ENCODE results near the gene CUX1. TPM values are rescaled to one million over a fixed set of nuclear protein-coding genes. Genes with fewer than 3 reads are reported as not detected.
"Not testable (repeated sequence)": the region's sequence is repeated elsewhere in the genome, so short reads cannot be mapped to it uniquely, and the experiment has no call there.

CUX1 gene
- total RNA-seq, 1 experiment from 2014 or later: 64.3 TPM

DNA sequence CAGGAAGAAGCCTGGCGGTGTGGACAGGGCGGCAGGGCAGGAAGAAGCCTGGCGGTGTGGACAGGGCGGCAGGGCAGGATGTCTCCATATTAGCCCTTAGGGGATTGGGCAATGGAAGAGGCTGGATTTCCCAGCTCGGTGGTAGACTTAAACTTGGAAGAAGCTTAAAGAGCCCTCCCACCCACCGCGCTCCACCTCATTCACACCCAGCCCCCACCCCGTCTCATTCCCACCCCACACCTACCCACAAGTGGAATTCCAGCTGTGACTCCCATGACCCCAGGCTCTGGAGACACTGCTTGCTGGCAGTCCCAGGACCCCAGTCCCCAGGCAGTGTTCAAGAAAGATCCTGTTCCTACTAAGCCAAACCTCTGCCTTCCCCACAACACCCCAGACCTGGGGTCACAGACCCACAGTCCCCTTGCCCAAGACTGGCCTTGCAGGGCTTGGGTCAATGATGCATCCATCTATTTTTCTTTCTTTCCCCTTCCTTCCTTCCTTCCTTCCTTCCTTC is 504.8 kb downstream of the CUX1 start (continued):
- no peak for TF ChIP-seq ZNF263 (CRISPR knock-in tag; IDR thresholded peaks at IDR 0.05; ENCODE audit: low read depth)

DNA sequence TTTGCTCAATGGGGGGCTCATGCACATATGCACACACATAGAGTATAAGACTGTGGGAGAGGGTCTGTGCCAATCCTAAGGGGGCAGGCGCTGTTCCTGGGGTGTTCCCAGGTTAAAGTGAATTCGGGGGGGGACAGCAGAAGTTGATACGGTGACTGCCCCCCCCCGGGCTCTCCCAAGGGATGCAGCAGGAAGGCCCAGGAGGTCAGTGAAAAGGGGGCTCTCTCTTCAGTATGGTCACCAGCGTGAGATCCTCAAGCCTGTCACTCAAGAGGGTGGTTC is 506.4 kb downstream of the CUX1 start:
- no peak overlapping the region for H3K27ac Mint-ChIP-seq

DNA sequence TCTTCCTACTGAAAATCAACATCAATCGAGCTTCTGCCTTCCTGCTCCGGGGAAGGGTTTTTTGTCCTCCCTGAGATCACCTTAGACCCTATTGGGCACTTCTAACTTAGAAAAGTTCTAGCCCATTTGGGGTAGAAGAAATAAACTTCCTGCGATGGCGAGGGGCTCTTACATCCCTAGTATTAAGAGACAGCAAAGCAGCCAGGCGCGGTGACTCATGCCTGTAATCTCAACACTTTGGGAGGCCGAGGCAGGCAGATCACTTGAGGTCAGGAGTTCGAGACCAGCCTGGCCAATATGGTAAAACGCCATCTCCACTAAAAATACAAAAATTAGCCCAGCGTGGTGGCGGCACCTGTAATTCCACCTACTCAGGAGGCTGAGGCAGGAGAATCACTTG is 507.7 kb downstream of the CUX1 start:
- H3K9me3 Mint-ChIP-seq; H3K27ac Mint-ChIP-seq; ATAC-seq; DNase-seq (ENCODE audit: low spot score); H3K36me3 Mint-ChIP-seq; POLR2A ChIA-PET; H3K4me3 Mint-ChIP-seq: not testable (repeated sequence)
- CTCF ChIA-PET: interaction anchor here (0.6 kb wide), 1 partner anchor 11 kb away, joined by 4 read pairs; no protein-coding TSS in a partner anchor
- peaks cover 14% of the 10 kb centered on the region for H3K27me3 Mint-ChIP-seq (ENCODE audit: low read depth)
- H3K4me1 Mint-ChIP-seq: peaks cover 17% of the 10 kb centered on the region

More for the DNA sequence above, 506.4 kb downstream of the CUX1 start:
- no peak overlapping the region for H3K4me3 Mint-ChIP-seq
- H3K4me1 Mint-ChIP-seq: peaks cover 17% of the 10 kb centered on the region
- no peaks in the 10 kb centered on the region for H3K36me3 Mint-ChIP-seq
- peaks cover 13% of the 10 kb centered on the region for H3K27me3 Mint-ChIP-seq (ENCODE audit: low read depth)
- TF ChIP-seq HMGA2 (CRISPR knock-in tag; IDR thresholded peaks at IDR 0.05) (no peak), FOXK1 (CRISPR knock-in tag; IDR thresholded peaks at IDR 0.05) (no peak)
- TF ChIP-seq, protein P1, sequence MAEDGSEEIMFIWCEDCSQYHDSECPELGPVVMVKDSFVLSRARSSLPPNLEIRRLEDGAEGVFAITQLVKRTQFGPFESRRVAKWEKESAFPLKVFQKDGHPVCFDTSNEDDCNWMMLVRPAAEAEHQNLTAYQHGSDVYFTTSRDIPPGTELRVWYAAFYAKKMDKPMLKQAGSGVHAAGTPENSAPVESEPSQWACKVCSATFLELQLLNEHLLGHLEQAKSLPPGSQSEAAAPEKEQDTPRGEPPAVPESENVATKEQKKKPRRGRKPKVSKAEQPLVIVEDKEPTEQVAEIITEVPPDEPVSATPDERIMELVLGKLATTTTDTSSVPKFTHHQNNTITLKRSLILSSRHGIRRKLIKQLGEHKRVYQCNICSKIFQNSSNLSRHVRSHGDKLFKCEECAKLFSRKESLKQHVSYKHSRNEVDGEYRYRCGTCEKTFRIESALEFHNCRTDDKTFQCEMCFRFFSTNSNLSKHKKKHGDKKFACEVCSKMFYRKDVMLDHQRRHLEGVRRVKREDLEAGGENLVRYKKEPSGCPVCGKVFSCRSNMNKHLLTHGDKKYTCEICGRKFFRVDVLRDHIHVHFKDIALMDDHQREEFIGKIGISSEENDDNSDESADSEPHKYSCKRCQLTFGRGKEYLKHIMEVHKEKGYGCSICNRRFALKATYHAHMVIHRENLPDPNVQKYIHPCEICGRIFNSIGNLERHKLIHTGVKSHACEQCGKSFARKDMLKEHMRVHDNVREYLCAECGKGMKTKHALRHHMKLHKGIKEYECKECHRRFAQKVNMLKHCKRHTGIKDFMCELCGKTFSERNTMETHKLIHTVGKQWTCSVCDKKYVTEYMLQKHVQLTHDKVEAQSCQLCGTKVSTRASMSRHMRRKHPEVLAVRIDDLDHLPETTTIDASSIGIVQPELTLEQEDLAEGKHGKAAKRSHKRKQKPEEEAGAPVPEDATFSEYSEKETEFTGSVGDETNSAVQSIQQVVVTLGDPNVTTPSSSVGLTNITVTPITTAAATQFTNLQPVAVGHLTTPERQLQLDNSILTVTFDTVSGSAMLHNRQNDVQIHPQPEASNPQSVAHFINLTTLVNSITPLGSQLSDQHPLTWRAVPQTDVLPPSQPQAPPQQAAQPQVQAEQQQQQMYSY (CRISPR knock-in tag; IDR thresholded peaks at IDR 0.05): no peak
- no peaks in the 10 kb centered on the region for H3K9me3 Mint-ChIP-seq
- POLR2A ChIA-PET: no interaction called here
- DNase-seq (ENCODE audit: low spot score): no peak
- CTCF ChIA-PET: no interaction called here
- no peak for ATAC-seq

DNA sequence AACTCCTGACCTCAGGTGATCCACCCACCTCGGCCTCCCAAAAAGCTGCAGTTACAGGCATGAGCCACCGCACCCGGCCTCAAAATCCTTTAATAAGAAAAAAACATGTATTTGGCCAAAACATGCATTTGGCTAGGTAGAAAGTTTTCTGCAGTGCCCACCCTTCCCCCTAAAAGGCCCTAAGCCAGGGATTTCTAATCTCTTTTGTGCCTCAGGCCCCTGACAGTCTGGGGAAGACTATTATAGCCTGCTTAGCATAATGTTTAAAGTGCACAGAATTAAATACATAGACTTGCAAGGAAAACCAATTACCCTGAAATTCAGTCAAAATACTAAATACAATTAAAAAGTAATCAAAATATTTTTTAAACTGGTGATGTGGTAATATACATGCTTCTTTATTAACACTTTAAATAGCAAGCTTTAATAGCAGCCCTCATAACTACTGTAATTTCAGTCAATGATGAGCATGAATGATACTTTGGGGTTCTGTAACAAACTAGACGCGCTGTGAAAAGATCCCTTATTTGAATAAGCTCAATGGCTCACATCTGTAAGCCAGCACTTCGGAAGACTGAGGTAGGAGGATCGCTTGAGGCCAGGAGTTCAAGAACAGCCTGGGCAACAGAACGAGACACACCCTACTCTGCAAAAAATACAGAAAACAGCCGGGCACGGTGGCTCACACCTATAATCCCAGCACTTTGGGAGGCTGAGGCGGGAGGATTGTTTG is 508.9 kb downstream of the CUX1 start:
- DNase-seq (ENCODE audit: low spot score) (no peak), ATAC-seq (no peak)
- H3K36me3 Mint-ChIP-seq: no peaks in the 10 kb centered on the region
- no peak overlapping the region for H3K27ac Mint-ChIP-seq
- H3K27me3 Mint-ChIP-seq (ENCODE audit: low read depth): peaks cover 19% of the 10 kb centered on the region
- ChIA-PET CTCF (no interaction called here), POLR2A (no interaction called here)
- H3K9me3 Mint-ChIP-seq: no peaks in the 10 kb centered on the region
- H3K4me3 Mint-ChIP-seq: no peak overlapping the region
- H3K4me1 Mint-ChIP-seq: peaks cover 13% of the 10 kb centered on the region; the same call in 1 of the 2 replicates
- TF ChIP-seq, protein P2, sequence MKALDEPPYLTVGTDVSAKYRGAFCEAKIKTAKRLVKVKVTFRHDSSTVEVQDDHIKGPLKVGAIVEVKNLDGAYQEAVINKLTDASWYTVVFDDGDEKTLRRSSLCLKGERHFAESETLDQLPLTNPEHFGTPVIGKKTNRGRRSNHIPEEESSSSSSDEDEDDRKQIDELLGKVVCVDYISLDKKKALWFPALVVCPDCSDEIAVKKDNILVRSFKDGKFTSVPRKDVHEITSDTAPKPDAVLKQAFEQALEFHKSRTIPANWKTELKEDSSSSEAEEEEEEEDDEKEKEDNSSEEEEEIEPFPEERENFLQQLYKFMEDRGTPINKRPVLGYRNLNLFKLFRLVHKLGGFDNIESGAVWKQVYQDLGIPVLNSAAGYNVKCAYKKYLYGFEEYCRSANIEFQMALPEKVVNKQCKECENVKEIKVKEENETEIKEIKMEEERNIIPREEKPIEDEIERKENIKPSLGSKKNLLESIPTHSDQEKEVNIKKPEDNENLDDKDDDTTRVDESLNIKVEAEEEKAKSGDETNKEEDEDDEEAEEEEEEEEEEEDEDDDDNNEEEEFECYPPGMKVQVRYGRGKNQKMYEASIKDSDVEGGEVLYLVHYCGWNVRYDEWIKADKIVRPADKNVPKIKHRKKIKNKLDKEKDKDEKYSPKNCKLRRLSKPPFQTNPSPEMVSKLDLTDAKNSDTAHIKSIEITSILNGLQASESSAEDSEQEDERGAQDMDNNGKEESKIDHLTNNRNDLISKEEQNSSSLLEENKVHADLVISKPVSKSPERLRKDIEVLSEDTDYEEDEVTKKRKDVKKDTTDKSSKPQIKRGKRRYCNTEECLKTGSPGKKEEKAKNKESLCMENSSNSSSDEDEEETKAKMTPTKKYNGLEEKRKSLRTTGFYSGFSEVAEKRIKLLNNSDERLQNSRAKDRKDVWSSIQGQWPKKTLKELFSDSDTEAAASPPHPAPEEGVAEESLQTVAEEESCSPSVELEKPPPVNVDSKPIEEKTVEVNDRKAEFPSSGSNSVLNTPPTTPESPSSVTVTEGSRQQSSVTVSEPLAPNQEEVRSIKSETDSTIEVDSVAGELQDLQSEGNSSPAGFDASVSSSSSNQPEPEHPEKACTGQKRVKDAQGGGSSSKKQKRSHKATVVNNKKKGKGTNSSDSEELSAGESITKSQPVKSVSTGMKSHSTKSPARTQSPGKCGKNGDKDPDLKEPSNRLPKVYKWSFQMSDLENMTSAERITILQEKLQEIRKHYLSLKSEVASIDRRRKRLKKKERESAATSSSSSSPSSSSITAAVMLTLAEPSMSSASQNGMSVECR (CRISPR knock-in tag; IDR thresholded peaks at IDR 0.05; ENCODE audit: borderline replicate concordance): no peak
- TF ChIP-seq KAT7 (CRISPR knock-in tag; IDR thresholded peaks at IDR 0.05; ENCODE audit: borderline replicate concordance): no peak
- TF ChIP-seq NR1H2 (CRISPR knock-in tag; IDR thresholded peaks at IDR 0.05): no peak
- TF ChIP-seq, protein P3, sequence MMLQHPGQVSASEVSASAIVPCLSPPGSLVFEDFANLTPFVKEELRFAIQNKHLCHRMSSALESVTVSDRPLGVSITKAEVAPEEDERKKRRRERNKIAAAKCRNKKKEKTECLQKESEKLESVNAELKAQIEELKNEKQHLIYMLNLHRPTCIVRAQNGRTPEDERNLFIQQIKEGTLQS (CRISPR knock-in tag; conservative IDR thresholded peaks at IDR 0.05): no peak
- no peak for TF ChIP-seq ZNF121 (CRISPR knock-in tag; IDR thresholded peaks at IDR 0.05)
- TF ChIP-seq NFE2L1 (CRISPR knock-in tag; IDR thresholded peaks at IDR 0.05): no peak
- TF ChIP-seq ZBTB21 (CRISPR knock-in tag; IDR thresholded peaks at IDR 0.05; ENCODE audit: borderline replicate concordance): no peak
- TF ChIP-seq, protein P4, sequence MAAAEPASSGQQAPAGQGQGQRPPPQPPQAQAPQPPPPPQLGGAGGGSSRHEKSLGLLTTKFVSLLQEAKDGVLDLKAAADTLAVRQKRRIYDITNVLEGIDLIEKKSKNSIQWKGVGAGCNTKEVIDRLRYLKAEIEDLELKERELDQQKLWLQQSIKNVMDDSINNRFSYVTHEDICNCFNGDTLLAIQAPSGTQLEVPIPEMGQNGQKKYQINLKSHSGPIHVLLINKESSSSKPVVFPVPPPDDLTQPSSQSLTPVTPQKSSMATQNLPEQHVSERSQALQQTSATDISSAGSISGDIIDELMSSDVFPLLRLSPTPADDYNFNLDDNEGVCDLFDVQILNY (CRISPR knock-in tag; IDR thresholded peaks at IDR 0.05): no peak
- no peak for TF ChIP-seq MYBL2 (CRISPR knock-in tag; IDR thresholded peaks at IDR 0.05)
- TF ChIP-seq, protein P5, sequence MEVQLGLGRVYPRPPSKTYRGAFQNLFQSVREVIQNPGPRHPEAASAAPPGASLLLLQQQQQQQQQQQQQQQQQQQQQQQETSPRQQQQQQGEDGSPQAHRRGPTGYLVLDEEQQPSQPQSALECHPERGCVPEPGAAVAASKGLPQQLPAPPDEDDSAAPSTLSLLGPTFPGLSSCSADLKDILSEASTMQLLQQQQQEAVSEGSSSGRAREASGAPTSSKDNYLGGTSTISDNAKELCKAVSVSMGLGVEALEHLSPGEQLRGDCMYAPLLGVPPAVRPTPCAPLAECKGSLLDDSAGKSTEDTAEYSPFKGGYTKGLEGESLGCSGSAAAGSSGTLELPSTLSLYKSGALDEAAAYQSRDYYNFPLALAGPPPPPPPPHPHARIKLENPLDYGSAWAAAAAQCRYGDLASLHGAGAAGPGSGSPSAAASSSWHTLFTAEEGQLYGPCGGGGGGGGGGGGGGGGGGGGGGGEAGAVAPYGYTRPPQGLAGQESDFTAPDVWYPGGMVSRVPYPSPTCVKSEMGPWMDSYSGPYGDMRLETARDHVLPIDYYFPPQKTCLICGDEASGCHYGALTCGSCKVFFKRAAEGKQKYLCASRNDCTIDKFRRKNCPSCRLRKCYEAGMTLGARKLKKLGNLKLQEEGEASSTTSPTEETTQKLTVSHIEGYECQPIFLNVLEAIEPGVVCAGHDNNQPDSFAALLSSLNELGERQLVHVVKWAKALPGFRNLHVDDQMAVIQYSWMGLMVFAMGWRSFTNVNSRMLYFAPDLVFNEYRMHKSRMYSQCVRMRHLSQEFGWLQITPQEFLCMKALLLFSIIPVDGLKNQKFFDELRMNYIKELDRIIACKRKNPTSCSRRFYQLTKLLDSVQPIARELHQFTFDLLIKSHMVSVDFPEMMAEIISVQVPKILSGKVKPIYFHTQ (CRISPR knock-in tag; IDR thresholded peaks at IDR 0.05): no peak
- TF ChIP-seq, protein P6, sequence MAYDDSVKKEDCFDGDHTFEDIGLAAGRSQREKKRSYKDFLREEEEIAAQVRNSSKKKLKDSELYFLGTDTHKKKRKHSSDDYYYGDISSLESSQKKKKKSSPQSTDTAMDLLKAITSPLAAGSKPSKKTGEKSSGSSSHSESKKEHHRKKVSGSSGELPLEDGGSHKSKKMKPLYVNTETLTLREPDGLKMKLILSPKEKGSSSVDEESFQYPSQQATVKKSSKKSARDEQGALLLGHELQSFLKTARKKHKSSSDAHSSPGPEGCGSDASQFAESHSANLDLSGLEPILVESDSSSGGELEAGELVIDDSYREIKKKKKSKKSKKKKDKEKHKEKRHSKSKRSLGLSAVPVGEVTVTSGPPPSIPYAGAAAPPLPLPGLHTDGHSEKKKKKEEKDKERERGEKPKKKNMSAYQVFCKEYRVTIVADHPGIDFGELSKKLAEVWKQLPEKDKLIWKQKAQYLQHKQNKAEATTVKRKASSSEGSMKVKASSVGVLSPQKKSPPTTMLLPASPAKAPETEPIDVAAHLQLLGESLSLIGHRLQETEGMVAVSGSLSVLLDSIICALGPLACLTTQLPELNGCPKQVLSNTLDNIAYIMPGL (CRISPR knock-in tag; IDR thresholded peaks at IDR 0.05): no peak
